ENCODE data around the gene CTNNA3. TPM values are rescaled to one million over a fixed set of nuclear protein-coding genes. Genes with fewer than 3 reads are reported as not detected.

CTNNA3 gene
- total RNA-seq, 4 donors from 2014 or later, result 1.5 to 9.8 (median 4.3) TPM

- Histone ChIP-seq H3K36me3 (no peaks in the 10 kb centered on the region), H3K27me3 (no peaks in the 10 kb centered on the region), H3K27ac (no peak overlapping the region), H3K9me3 (no peaks in the 10 kb centered on the region), H3K4me3 (no peak overlapping the region), H3K4me1 (no peaks in the 10 kb centered on the region)
- DNase-seq, result no peak
- TF ChIP-seq CTCF (IDR thresholded peaks at IDR 0.05) (no peak), POLR2A (IDR thresholded peaks at IDR 0.05) (no peak)
- intact Hi-C loops (cut with DNase I; ENCODE audit: low total_unique reads), result no loop called here
Observed at GRCh38 chr10:67506083-67506756, 189.8 kb downstream of the CTNNA3 start.

DNA sequence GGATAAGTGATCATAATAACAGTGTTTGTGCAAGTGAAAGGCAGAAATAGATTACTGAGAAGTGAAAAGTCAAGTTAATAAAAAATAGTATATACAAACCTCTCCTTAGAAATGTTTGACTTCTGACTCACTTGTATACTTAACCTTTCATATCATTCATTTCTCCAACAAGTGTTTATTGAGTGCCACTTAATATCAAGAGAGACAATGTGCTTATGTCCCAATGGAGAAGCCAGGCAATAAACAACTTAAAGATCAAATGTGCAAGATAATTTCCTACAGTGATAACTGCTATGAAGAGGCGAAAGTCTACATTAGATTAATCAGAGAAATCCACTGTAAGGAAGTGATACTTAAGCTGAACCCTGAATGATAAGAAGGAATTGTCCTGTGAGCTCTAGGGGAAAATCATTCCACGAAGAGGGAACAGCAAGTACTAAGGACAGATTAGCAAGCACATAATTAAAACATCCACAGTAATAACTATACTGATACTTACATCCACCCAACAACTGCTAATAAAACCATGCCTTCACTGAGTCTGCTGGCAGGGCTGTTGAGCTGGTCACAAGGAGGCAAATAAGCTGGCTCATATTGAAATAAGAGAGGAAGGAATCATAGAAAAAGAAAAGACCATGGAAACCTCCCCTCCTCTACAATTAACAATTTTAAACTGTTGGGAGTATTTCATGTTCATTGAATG, 203.5 kb downstream of the CTNNA3 start:
- no peak for DNase-seq
- H3K4me3 ChIP-seq, result no peak overlapping the region
- H3K9me3 ChIP-seq, result no peaks in the 10 kb centered on the region
- TF ChIP-seq CTCF (IDR thresholded peaks at IDR 0.05), result no peak
- no peak for TF ChIP-seq POLR2A (IDR thresholded peaks at IDR 0.05)
- intact Hi-C loops (cut with DNase I; ENCODE audit: low total_unique reads), result no loop called here
- H3K36me3 ChIP-seq, result no peaks in the 10 kb centered on the region
- no peak overlapping the region for H3K27ac ChIP-seq
- H3K4me1 ChIP-seq, result no peaks in the 10 kb centered on the region
- H3K27me3 ChIP-seq, result no peaks in the 10 kb centered on the region

DNA sequence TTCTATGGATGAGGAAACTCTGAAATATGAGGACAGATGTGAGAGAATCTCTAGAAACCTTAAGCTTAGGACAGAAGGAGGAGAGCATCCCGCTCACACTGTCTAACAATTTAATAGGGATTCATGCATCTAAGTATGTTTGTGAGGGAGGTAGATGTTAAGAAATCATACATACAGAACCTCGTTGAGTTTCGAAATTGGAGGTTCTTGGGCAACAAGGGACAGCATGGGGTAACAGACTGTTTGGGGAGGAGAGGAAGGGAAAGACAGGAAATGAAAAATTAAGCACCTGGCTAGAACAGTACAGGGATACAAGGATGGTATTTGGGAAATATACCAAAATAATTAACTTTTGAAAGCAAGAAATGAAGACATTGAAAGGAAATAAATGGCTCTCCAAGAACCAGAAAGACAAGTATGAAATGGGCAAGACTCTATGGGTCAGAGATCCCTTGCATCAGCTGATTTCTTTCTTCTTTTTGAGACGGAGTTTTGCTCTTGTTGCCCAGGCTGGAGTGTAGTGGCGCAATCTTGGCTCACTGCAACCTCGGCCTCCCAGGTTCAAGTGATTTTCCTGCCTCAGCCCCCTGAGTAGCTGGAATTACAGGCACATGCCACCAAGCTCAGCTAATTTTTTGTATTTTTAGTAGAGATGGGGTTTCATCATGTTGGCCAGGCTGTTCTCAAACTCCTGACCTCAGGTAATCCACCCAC, 207.9 kb downstream of the CTNNA3 start:
- intact Hi-C loops (cut with DNase I; ENCODE audit: low total_unique reads), result no loop called here
- H3K9me3 ChIP-seq, result peaks cover 0 to 2% of the 10 kb centered on the region in 2 donors

DNA sequence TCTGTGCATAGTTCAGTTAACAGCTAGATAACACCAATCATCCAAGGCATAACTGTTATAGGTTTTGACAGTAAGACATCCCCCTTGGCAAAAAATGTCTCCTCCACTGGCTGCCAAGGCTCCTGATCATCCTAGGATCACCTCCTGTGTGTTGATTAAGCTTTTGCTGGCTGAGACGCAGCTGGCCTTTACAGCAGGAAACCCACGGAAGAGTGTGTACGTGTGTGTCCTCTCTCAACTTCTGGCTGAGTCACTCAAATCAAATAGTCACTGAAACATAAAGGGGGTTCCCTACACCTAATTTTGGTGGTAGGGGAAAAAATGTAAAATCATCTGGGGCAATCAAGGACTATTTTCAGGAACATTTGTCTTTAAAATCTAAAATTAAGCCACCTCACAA, 208.8 kb downstream of the CTNNA3 start:
- Histone ChIP-seq H3K36me3 (no peaks in the 10 kb centered on the region), H3K4me3 (no peak overlapping the region), H3K4me1 (no peaks in the 10 kb centered on the region), H3K27me3 (no peaks in the 10 kb centered on the region), H3K27ac (no peak overlapping the region), H3K9me3 (peaks cover 0 to 2% of the 10 kb centered on the region in 2 donors)
- intact Hi-C loops (cut with DNase I; ENCODE audit: low total_unique reads), result no loop called here
- TF ChIP-seq CTCF (IDR thresholded peaks at IDR 0.05) (no peak), POLR2A (IDR thresholded peaks at IDR 0.05) (no peak)
- DNase-seq, result no peak

More for the DNA sequence above, 207.9 kb downstream of the CTNNA3 start:
- H3K27me3 ChIP-seq, result no peaks in the 10 kb centered on the region
- no peaks in the 10 kb centered on the region for H3K36me3 ChIP-seq
- H3K4me1 ChIP-seq, result no peaks in the 10 kb centered on the region
- no peak for DNase-seq
- no peak for TF ChIP-seq CTCF (IDR thresholded peaks at IDR 0.05)
- H3K4me3 ChIP-seq, result no peak overlapping the region
- no peak overlapping the region for H3K27ac ChIP-seq

- no peak for DNase-seq
- intact Hi-C loops (cut with DNase I; ENCODE audit: low total_unique reads), result no loop called here
- H3K27ac ChIP-seq, result no peak overlapping the region
- no peaks in the 10 kb centered on the region for H3K36me3 ChIP-seq
- TF ChIP-seq CTCF (IDR thresholded peaks at IDR 0.05), result no peak
- TF ChIP-seq POLR2A (IDR thresholded peaks at IDR 0.05), result no peak
- no peaks in the 10 kb centered on the region for H3K27me3 ChIP-seq
- no peak overlapping the region for H3K4me3 ChIP-seq
- H3K9me3 ChIP-seq, result no peaks in the 10 kb centered on the region
- H3K4me1 ChIP-seq, result no peaks in the 10 kb centered on the region
Observed at GRCh38 chr10:67477868-67478267, 218.1 kb downstream of the CTNNA3 start.

Measured in uterus (tissue), 4 donors.